LNCAP (cell line): Measurements from ENCODE around the gene MED13.

ENCODE experiments used
- TF ChIP-seq, protein P1 (sequence below): fragments of 450-650 bp; IDR thresholded peaks from 2 replicates; pipeline ENCODE4 v1.5.1; 2017; ENCODE audit warnings: mild to moderate bottlenecking

The MED13 gene

DNA sequence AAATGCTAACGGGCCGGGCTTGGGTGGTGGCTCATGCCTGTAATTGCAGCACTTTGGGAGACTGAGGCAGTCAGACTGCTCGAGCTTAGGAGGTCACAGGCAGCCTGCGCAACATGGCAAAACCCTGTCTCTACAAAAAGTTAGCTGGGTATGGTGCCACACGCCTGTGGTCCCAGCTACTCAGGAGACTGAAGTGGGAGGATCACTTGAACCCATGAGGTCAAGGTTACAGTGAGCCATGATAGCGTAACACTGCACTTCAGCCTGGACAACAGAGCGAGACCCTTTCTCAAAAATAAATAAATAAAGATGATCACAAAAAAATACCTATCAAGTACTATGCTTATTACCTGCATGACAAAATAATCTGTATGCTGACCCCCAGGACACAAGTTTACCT lies 91.0 kb downstream of the MED13 start:
- TF ChIP-seq, protein P1, sequence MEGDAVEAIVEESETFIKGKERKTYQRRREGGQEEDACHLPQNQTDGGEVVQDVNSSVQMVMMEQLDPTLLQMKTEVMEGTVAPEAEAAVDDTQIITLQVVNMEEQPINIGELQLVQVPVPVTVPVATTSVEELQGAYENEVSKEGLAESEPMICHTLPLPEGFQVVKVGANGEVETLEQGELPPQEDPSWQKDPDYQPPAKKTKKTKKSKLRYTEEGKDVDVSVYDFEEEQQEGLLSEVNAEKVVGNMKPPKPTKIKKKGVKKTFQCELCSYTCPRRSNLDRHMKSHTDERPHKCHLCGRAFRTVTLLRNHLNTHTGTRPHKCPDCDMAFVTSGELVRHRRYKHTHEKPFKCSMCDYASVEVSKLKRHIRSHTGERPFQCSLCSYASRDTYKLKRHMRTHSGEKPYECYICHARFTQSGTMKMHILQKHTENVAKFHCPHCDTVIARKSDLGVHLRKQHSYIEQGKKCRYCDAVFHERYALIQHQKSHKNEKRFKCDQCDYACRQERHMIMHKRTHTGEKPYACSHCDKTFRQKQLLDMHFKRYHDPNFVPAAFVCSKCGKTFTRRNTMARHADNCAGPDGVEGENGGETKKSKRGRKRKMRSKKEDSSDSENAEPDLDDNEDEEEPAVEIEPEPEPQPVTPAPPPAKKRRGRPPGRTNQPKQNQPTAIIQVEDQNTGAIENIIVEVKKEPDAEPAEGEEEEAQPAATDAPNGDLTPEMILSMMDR, result no peak

DNA sequence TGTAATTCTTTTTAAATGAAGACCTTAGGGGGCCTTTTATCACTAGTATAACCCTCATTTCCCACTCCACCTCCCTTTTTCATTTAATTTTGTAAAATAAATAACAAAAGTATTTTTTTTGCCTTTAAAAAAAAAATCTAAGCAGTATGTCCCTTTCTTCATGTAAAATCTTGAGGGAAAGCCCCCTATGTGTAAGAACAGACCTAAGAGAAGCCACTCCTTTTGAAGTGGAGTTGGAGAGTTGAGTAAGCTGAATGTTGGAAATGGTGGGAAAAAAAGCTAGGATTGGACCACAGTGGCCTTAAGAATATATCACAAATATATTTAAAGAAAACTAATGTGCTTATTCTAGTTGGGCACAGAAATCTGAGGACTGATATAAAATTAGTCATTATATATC lies 92.8 kb downstream of the MED13 start:
- TF ChIP-seq, protein P1, result no peak

DNA sequence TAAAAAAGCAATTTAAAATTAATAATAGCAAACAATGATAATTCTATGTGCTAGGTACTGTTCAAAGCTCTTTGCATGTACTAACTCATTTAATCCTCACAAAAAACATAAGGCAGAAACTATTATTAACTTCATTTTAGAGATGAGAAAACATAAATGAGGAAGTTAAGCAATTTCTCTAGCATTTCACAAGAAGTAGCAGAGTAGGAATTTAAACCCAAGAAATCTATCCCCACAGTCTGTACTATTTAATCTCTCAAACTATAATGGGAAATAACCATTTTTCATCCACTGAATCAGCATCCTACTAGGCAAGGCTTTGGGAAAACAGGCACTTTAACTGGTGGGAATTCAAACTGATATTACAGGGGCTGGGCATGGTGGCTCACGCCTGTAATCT lies 95.0 kb downstream of the MED13 start:
- TF ChIP-seq, protein P1, result no peak

DNA sequence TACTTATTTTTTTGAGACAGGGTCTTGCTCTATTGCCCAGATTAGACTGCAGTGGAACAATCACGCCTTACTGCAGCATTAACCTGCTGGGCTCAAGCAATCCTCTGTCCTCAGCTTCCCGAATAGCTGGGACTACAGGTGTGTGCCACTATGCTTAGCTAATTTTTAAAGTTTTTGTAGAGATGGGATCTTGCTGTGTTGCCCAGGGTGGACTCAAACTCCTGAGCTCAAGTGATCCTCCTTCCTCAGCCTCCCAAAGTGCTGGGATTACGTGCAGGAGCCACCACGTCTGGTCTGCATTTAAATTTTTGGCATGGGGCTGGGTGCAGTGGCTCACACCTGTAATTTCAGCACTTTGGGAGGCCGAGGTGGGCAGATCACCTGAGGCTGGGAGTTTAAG lies 96.3 kb downstream of the MED13 start:
- TF ChIP-seq, protein P1, result no peak

DNA sequence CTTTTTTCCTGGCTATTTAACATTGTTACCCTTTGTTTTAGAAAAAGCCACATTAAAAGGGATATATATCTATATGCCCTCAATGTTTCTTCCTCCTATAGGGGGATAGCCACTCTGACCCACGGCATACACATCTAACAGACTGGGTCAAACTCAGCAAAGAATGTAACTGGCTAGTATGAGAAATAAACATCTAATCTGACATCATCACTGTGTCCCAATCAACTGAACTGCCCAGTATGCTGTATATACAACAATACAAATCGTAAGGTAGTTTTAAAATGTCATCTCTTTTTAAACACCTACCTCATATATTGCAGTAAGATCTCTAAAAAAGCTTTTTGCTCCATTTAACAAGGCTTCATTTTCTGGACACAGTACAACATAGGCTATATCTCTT lies 97.3 kb downstream of the MED13 start:
- TF ChIP-seq, protein P1, result no peak

DNA sequence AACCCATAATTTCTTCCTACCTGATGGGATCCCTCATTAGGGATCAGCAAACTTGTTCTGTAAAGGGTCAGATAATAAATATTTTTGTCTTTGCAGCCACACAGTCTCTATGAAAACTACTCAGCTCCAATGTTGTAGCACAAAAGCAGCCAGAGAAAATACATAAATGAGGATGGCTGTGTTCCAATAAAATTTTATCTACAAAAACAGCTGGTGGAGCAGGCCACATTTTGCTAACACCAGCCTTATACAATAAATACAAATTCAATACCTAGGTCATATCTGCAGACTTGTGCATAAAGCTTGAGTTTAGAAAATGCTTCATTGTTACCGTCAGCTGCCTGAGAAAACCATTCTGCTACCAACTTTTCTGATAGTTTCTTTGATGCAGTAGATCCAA lies 98.9 kb downstream of the MED13 start:
- TF ChIP-seq, protein P1, result no peak

DNA sequence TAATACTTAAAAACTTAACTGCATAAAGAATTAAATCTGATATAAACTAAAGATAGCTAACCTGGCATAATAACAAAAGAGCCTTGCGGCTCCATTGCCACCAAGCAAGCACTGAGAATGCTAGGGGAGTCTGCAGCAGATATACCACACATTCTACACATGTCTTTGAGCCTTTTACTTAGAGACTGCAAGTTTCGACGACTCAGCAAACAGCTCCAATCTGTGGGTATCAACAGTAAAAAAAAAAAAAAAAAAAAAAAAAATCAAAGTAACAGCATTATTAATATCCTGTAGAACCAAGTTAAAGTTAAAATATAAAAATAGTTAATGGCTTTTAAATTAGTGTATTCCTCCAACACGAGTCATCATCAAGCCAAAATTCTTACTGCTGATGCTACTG lies 109.5 kb downstream of the MED13 start:
- TF ChIP-seq, protein P1, result no peak

DNA sequence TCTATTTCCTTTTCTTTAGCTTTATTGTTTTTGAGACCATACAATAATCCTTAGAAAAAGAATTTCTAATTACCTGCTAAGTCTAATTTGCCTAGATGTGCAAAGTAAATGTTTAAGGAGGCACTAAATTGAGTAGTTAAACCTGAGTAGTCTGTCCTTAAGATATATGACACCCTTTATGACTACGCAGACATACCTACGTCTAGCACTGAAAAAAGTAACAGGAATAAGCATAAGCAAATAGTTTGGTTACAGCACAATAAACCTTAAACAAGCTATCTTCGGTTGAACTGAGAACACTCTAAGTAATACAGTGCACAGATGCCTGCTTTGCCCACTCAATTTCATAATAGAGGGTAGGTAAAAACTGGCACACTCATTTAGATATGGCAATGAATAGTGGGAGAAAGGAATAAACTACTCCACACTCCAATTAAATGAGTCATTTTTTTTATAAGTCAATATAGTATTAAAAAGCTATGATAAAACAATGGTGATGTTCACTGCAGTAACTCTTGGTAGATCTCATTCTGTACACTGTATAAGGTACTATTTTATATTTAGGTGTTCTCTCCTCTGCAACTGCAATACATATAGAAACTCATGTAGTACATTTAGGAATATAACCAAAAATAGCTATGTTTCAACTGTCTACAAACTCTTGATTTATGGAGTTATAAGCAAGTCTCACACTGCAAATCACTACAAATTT lies 117.6 kb downstream of the MED13 start:
- TF ChIP-seq, protein P1, result no peak
